ENCODE measurements around the gene PLCB1.

DNA sequence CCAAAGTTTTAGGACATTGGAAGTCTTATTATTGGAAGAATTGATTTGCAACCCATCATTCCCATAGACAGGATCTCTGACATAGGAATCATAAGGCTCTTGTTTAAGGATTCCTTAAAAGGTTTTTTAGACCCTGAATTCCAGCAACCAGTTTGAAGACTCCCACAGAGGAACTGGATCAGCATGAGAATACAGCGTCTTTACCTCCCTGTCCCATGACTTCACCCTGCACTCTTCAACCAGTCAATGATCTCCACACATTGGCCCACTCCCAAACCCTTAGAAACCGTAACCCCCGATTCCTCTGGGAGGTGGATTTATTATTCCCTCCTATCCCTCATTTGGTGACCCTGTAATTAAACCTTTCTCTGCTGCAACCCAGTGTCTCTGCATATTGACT lies 786.1 kb downstream of the PLCB1 start:
- TF ChIP-seq POLR2AphosphoS5 (IDR thresholded peaks at IDR 0.05; ENCODE audit: borderline replicate concordance, low read depth, low read length) = no peak
- TF ChIP-seq EZH2 (IDR thresholded peaks at IDR 0.05) = no peak
- TF ChIP-seq FOXP2 (optimal IDR thresholded peaks at IDR 0.05; ENCODE audit: control extremely low read depth, extremely low read length, insufficient read depth) = no peak

All from SK-N-MC (cell line).